ENCODE measurements around the gene SMAD4.

The SMAD4 gene

GRCh38 chr18:51025512-51025911 lies 4.5 kb upstream of the SMAD4 start:
- DNase-seq: no peak

GRCh38 chr18:51028201-51028805 lies 1.7 kb upstream of the SMAD4 start:
- peak in 1 of 2 donors; percentile 22 for DNase-seq

- no peak for DNase-seq
Measured at GRCh38 chr18:51029378-51029693, 677 bp upstream of the SMAD4 start.

- peak; percentile 59 to 68 for DNase-seq
Measured at GRCh38 chr18:51030537-51031258, 685 bp downstream of the SMAD4 start.

GRCh38 chr18:51032193-51032592 lies 2.2 kb downstream of the SMAD4 start:
- no peak for DNase-seq

- no peak for DNase-seq
Measured at GRCh38 chr18:51037230-51037629, 7.2 kb downstream of the SMAD4 start.

- no peak for DNase-seq
Measured at GRCh38 chr18:51038110-51038509, 8.1 kb downstream of the SMAD4 start.

- DNase-seq: peak in 1 of 2 donors; percentile 7
Measured at GRCh38 chr18:51039138-51040112, 9.4 kb downstream of the SMAD4 start.

- no peak for DNase-seq
Measured at GRCh38 chr18:51041677-51042352, 11.8 kb downstream of the SMAD4 start.

- DNase-seq: no peak
Measured at GRCh38 chr18:51044928-51045585, 15.0 kb downstream of the SMAD4 start.

- no peak for DNase-seq
Measured at GRCh38 chr18:51048190-51048589, 18.2 kb downstream of the SMAD4 start.

GRCh38 chr18:51049137-51049536 lies 19.1 kb downstream of the SMAD4 start:
- no peak for DNase-seq

- peak; percentile 25 to 74 for DNase-seq
Measured at GRCh38 chr18:51051105-51051712, 21.2 kb downstream of the SMAD4 start.

GRCh38 chr18:51053814-51054213 lies 23.8 kb downstream of the SMAD4 start:
- peak in 1 of 2 donors; percentile 36 for DNase-seq

GRCh38 chr18:51054764-51055163 lies 24.8 kb downstream of the SMAD4 start:
- no peak for DNase-seq

- no peak for DNase-seq
Measured at GRCh38 chr18:51059969-51060368, 30.0 kb downstream of the SMAD4 start.

- DNase-seq: no peak
Measured at GRCh38 chr18:51064256-51064655, 34.2 kb downstream of the SMAD4 start.

GRCh38 chr18:51066273-51066672 lies 36.3 kb downstream of the SMAD4 start:
- no peak for DNase-seq

- no peak for DNase-seq
Measured at GRCh38 chr18:51068105-51068504, 38.1 kb downstream of the SMAD4 start.

- DNase-seq: no peak
Measured at GRCh38 chr18:51069885-51070284, 39.9 kb downstream of the SMAD4 start.

GRCh38 chr18:51070545-51070944 lies 40.5 kb downstream of the SMAD4 start:
- no peak for DNase-seq

All from CD4-positive, alpha-beta T cell treated with Interleukin-4 for 1 hour (primary cell).